Fibroblast of skin of scalp (primary cell): Measurements from ENCODE around the gene GYPC.
A peak's percentile ranks its signal among the peaks of the same experiment; 100 is the strongest.
"Not testable (repeated sequence)": the region's sequence is repeated elsewhere in the genome, so short reads cannot be mapped to it uniquely, and the experiment has no call there.

ENCODE experiments used
- DNase-seq: peaks from one replicate; pipeline ENCODE4 v3.0.0-alpha.2; 2013

Gene GYPC

DNA sequence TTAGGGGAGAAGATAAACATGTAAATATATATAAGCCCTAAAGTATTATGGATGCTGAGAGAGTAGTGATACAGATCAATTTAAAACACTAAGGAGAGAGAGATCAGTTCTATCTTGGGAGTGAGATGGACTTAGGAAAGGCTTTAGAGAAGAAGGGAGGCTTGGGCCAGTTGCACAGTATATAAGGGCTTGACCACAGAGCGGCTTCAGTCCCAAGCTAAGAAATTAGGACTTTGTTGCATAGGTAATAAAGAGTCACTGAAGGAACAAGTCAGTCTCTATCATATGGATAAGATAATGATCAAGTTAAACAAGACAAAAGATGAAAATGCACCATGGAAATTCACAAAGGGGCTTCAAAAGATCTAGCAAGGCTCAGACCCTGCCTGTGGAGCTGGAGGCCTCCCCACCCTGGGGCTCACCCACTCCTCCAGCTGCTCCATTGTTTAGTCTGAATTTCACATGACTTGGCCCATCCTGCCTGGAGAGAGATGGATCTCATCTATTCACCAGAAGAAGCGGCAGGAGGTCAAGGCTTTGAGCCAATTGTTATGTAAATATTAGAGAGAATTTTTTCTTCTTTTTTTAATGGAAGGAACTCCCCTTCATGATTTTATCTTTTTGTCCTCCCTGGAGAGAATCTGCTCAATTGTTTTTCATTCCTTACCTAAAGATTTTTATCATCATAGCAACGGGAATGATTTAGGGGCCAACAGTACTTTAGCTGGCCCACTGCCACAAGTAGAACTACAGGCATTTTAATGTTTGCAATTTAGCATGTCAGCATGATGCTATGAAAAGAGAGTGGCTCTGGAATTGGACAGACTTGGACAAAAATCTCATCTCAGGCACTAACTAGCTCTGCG lies 44.0 kb downstream of the GYPC start:
- DNase-seq: peak; percentile 54

DNA sequence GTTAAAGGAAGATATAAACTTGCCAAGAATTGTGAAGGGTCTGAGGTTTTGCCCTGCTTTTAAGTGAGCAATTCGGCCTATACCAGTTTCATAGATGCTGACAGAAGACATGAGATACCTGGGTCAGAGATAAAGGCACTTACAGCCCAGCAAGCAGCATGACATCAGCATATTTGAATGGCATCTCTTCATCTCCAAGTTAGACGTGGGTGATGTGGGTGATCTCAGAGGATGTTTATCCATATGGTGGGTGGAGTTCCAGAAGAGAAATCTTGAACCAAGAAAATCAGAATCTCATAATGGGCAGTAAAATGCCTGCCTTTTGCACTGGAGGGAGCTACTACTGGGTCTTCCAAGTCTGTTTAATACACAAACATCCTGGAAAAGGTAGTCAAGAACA lies 44.7 kb downstream of the GYPC start:
- DNase-seq: peak; percentile 19

DNA sequence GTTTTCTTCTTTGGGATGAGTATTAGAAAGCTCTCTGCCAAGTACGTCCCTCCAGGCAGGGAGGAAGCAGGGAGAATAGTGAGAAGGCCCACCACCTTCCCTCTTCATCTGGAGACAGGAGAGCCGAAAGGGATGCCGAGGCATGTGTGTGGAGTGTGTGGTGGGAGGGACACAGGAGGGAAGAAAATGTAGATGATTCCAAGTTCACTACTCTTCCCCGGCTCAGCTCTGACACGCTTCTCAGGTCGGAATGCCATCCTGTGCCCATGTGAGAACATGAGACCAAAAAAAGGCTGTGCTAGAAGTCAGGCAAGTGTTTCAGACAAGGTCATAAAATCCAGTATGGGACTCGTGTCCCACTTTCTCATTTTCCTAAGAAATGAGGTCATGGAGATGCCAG lies 47.4 kb downstream of the GYPC start:
- no peak for DNase-seq

DNA sequence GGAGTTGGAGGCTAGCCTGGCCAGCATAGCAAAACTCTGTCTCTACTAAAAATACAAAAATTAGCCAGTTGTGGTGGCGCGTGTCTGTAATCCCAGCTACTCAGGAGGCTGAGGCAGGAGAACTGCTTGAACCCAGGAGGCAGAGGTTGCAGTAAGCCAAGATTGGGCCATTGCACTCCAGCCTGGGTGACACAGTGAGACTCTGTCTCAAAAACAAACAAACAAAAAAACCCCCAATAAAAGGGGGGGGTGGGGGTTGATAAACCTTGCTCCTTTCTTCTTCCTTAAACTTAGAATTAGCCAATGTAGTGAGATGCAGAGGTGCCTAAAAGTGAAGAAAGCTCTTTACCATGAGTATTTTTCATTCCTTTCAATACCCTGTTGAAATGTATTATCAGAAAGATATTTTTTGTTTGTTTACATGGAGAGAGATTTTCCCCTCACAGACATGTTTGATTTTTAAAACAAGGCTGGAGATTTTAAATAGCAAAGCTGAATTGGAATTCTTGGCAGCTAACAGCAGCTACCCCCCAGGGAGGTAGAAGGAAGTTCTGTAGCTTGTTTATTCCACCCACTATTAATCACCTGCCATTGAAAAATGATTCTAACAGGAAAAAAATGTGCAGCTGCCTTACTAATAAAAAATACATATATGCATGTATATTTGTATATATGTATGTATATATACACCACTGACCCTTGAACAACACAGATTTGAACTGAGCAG lies 48.6 kb downstream of the GYPC start:
- DNase-seq: peak; percentile 49

DNA sequence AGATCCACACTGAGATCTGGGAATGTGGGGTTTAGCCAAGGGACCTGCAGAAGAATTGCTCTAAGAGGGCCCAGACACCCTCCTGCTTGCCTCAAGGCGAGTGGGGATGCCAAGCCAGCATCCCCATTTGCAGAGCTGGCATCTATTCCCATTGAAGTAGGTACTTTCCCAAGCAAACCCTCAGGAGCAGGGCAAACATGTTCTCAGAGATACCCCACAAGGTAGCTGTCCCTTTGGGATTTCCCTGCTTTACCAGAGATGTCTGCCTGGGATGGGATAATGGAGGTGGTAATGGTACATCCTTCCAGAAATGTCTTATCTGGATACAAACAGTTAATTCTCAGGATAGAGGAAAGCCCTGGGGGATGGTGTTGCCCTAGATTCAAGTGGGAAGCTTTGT lies 51.2 kb downstream of the GYPC start:
- no peak for DNase-seq

DNA sequence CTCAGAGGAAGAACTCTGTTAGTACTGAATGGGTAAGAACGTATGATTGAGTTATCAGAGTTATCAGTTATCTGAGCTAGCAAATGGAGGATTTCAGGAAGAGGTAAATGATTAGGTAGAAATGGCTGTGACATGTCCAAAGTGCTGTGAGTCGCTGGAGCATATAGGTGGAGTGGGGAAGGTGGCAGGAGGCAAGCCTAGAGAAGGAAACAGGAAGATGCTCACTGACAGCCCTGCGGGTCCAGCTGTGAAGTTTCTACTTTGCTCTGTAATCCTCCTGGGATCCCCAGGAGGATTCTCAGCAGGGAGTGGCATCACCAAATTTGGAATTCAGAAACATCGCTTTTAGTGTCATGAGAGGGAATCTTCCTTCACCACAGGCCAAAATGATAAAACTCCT lies 52.0 kb downstream of the GYPC start:
- no peak for DNase-seq

DNA sequence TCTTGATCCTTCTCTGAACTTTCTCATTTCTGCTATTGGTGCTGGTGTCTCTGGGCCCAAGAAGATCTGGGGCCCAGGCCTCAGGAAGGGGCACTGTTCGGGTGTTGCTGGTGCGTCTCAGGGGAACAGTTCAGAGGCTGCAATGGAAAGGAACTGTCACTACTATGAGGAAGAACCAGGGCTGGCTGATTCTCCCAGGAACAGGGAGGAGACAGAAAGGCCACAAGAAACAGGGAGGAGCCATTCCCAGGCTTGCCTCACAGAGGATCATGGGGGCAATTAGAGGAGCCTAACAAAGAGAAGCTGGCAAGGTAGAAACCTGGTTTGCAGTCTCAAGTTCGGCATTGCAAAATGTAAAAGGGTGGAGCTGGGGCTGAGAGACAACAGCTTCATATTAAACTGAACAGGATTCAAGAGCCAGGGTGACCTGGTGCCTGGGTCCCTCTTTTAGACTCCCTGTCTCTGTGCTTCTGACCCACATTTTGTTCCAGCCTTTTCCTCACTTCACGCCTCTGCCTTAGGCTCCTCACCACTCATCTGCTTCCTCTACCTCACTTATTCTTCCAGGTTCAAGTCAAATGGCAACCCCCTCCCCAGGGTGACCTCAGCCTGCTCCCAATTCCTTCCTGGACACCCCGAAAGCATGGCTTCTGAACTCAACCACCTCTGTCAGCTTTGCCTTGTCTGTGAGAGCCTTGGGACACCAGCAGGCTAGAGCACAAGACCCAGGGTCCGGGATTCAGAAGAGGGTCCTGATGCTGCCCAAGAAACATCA lies 58.4 kb downstream of the GYPC start:
- no peak for DNase-seq

DNA sequence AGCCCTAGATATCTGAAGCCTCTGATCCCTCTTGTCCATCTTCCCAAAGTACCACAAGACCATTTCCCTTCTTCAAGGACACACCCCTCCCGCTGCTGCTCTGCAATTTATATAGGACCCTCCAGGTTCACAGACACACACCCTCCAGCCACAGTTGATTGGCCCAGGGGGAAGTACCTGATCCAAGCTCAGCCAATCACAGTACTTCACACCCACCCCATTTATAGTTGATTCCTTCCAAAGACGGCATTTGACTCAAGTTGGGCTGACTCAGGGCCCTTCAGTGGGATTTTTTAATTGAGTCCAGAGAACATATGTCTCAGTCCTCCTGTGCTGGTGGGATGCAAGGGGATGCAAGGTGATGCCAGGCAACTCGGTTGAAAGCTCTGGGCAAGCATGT lies 59.2 kb downstream of the GYPC start:
- no peak for DNase-seq

DNA sequence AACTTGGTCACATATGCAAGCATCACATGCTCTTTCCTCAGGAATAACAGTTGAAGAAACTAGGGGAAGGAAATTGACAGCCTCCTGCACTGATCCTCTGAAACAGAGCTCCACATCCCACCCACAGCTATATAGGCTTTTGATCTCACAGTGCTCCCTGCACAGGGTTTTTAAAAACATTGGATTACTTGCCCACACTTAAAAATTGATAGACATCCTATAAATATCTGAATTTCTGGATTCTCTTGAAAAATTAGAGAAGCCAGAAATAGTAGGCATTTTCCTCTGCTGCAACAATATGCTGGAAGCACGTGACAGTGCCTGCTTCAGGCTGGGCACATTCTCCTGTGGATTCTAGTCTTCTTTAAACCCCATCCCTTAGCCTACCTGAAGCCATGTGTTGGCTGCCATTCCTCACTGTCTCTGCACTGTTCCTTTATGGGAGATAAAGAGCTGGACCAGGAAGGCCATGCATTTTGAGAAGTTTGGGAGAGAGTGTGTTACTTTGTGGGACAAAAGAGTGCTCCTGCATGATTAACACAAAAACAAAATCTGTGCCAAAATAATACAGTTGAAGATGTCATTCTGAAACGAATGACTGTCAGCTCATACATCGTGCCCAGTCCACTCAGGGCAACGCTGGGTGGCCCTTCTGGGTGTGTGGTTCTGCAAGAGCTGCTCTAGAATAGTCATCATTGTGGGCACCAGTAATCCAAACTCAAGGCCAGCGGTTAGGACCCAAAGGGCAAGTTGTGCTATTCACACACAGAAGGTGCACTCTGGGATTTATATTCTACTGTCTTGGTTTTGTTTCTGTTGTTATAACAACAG lies 59.8 kb downstream of the GYPC start:
- no peak for DNase-seq

DNA sequence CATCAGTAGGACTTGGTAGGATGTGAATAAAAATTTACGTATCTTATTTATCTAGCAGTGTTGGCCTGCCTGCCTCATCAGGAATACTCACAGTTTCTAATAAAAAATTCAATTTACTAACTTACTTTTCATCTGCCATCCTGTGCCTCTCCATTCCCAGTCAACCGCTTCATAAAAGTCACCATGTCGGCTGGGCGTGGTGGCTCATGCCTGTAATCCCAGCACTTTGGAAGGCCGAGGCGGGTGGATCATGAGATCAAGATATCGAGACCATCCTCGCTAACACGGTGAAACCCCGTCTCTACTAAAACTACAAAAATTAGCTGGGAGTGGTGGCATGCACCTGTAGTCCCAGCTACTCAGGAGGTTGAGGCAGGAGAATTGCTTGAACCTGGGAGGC lies 61.3 kb downstream of the GYPC start:
- not testable (repeated sequence) for DNase-seq

DNA sequence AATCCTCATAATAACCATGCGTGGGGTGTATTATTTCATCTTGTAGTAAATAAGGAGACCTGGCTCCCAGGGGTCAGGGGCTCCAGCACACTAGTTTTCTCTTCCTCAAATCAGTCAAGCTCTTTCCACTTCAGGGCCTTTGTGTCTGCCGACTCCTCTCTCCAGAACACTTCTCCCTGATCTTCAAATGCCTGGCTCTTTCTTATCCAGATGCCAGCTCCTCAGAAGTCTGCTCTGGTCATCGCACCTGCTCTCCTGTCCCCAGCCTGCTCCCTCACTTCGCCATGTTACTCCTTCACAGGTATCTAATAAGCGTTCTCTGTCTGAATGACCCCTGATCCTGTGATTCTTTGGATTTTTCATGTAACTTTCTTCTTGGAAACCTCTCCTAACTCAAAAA lies 62.0 kb downstream of the GYPC start:
- DNase-seq: no peak

DNA sequence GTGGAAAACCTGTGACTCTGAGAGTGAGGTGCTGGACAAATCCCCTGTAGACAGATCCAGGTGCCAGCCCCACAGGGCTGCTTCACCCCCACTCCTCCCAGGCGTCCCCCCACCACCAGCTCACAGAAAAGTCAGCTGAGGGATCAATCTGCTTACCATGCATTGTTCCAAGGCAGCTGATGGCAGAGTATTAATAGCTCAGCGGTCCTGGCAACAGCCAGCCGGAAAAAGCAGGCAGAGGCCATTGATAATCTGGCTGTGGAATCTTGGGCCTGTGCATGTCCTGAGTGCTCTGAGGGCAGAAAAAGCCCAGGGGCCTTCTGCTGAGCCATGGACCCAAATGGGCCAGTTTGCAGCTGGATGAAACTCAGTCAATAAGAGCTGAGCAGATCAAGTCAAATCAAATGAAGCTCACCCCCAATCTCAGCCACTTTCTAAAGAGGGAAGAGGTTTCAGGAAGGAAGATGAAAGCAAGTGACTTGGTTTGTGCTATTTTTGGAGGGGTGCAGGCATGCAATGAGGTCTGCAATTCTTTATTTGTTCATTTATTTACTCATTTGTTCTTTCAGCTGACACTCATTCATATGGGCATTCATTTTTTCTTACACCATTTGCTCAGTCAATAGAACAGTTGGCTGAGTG lies 63.4 kb downstream of the GYPC start:
- no peak for DNase-seq

DNA sequence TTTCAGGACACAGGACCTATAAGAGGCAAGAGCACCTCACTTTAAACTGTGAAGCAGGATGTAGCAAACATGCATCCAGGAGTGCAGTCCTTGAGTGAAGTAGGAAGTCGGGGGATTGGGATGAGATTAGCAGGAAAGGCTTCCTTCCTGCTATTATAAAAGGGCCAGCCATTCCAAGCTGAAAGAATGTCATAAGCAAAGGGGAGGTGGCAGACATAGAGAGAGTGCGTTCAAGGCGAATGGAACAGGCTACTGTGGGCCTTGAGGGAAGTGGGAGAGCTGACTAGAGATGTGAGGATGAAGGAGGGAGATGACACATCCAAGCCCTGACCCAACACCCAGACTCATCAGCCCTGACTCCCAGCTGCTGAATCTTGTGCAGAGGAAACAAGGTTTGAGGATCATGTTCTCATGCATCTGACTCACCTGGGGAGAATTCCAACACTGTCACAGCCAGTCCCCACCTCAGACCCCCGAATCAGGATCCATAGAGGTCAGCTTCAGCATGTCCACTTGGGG lies 63.9 kb downstream of the GYPC start:
- no peak for DNase-seq

DNA sequence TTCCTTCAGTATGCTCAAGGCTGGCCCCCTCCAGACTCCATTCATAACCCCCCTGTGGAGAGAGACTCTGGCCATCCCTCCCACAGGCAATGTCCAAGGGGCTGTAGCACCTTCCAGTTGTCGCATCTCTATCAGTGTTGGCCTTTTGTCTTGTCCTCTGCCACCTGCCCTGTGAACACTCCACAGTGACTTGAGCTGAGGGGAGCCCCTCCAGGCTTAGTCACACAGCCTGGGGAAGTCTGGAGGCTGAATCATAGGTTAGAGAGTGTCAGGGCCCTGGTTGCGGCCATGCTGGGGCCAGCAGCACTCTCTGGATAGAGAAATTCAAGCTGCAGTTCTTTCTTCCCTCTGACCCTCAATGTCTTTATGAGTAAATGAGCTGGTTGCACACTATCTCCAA lies 64.7 kb downstream of the GYPC start:
- no peak for DNase-seq

DNA sequence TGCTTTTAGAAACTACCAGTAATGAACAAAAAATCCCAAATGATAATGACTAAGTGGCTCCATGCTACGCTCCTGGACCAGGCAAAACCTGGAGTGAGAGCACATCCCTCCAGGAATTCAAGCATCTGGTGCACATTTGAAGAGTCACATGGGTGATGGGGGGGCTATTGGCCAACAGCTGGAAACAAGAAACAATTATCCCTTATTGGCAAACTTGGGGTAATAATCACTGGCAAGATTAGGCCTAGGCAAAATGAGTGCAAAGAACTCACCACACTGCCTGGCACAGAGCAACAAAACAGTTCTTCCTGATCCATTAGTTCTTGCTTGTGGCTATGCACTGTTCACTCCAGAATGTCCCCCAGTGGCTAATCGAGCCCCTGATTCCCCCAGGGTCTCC lies 66.1 kb downstream of the GYPC start:
- no peak for DNase-seq

DNA sequence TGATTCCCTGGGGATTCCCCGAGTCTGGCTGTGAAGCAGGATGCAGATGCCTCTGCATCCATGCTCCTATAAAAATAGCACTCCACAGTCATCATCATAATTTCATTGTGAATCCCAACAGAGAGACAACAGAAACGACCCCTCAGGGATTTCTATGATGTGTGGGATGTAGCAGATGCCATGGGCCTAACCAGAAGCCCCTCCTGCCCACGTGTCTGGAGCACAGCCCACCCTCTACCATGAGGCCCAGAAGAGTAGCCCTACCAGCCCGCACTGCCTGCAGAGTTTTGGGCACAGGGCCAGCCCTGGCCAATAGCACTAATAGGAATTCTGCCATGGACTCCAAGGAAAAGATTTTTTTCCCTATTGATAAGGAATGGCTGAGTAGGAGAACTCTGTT lies 66.6 kb downstream of the GYPC start:
- no peak for DNase-seq

DNA sequence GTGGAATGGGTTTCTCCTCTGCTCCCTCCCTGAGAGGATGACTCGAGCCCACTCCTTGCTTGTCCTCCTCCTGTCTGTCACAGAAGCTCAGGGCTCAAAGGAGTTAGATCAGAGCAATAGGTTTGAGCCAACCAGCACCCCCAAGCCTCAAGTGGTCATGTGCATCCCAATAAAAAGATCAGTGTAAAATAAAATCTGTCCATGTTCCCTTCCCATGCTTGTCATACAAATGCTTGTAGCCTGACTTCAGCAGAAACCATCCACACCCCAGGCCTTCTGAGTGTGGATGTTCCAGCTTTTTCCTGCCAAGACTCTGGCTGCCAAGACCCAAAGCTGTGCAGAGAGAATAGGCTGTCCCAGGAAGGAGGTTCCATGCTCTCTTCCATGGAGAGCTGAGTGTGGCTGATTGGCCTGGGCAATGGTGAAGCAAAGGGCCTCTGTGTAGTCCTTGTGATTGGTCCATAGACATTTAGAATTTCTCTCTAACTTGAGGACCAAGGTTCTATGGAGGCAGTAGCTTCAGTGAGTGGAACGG lies 67.4 kb downstream of the GYPC start:
- no peak for DNase-seq

DNA sequence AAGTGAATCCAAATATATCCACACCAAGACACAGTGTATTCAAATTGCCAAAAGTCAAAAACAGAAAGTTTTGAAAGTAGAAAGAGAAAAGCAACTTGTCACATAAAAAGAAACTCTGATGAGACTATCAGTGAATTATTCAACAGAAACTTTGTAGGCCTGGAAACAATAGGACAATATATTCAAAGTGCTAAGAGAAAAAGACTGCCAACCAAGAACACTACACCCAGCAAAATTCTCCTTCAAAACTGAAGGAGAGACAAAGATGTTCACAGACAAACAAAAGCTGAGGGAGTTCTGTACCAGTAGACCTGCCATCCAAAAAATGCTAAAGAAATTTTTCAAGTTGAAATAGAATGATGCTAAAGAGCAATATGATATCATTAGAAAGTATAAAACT lies 69.6 kb downstream of the GYPC start:
- no peak for DNase-seq

DNA sequence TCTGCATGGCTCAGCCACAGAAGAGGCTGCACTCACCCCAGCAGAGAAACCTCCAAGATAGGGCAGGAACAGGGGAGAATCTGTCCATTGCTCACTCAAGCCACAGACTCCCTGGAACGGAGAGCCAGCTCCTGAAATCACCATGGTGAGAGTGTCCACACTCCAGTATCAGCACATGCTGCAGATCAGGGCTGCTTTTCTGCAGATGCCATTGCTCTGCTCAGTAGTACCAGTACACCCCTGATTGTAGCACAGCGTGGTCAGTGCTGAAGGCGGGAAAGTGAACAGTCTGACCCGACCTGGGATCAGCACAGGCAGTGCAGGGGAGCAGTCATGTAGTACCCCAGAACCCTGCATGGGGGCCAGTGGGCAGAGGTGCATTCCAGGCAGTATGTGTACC lies 73.9 kb downstream of the GYPC start:
- no peak for DNase-seq

DNA sequence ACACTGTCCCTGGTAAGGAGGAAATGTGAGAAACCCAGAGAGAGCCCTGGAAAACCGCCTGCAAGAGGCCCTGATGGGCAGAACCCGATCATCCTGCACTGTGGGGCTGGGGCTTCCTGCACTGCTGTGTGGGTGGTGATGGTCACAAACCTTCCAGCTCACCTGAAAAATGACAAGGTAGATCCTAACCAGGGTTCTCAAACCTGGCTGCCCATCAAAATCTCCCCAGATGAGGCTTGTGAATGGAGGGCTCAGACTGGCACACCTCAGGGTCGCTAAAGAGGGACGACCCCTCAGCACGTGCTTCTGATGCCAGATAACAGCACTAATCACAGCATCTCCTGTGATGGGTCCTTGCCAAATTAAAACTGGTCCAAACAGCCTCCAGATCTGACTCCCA lies 74.7 kb downstream of the GYPC start:
- DNase-seq: no peak

DNA sequence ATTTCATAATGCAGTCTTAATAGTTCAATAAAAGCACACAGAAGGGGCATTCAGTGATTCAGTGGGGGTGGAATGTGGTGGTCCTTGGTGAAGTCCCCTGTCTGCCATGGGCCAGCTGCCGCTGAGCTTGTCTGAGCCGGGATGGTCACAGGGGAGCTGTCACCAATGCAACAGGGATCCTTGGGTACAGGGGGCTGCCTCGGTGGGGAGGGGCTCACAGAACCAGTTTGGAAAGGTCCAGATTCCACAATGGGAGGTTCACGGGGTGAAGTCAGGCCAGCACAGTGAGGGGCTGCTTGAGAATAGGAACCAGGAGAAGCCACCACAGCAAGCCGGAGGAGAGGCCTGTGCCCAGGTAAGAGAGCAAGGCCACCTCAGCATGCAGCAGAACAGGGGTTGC lies 75.4 kb downstream of the GYPC start:
- DNase-seq: no peak
